NT2/D1 (cell line): ENCODE measurements around the gene VEZT.

Experiments
- DNase-seq: peaks from one replicate; pipeline ENCODE4 v3.0.0-alpha.2; 2011; ENCODE audit warnings: low read depth, low spot score
- H3K27me3 ChIP-seq: 2 replicates; pipeline ENCODE4 v1.6.0; 2011; ENCODE audit warnings: mild to moderate bottlenecking; ENCODE audit not compliant: insufficient read length, insufficient read depth
- H3K36me3 ChIP-seq: 2 replicates; pipeline ENCODE4 v1.6.1; 2011; ENCODE audit warnings: mild to moderate bottlenecking, low read length, mixed read lengths; ENCODE audit not compliant: insufficient read depth, insufficient read length
- H3K4me1 ChIP-seq: 2 replicates; pipeline ENCODE4 v1.5.1; 2011; ENCODE audit not compliant: insufficient read depth, insufficient read length
- H3K4me3 ChIP-seq: 2 replicates; pipeline ENCODE4 v1.5.1; 2011; ENCODE audit warnings: low read depth; ENCODE audit not compliant: insufficient read length
- H3K9ac ChIP-seq: 2 replicates; pipeline ENCODE4 v1.6.0; 2011; ENCODE audit warnings: low read depth; ENCODE audit not compliant: insufficient read length
- H3K9me3 ChIP-seq: 2 replicates; pipeline ENCODE4 v1.5.1; 2011; ENCODE audit warnings: mild to moderate bottlenecking, low read length; ENCODE audit not compliant: insufficient read depth
- SUZ12 ChIP-seq: IDR thresholded peaks from 2 replicates; pipeline ENCODE4 v1.6.1; 2011; ENCODE audit not compliant: insufficient read length, insufficient read depth; ENCODE audit errors: extremely low read depth
- YY1 ChIP-seq: IDR thresholded peaks from 2 replicates; pipeline ENCODE4 v1.6.1; 2011; ENCODE audit not compliant: insufficient read length, insufficient read depth
- ZNF274 ChIP-seq: IDR thresholded peaks from 2 replicates; pipeline ENCODE4 v1.6.1; 2011; ENCODE audit warnings: mild to moderate bottlenecking, low read depth, low read length

Gene VEZT

DNA sequence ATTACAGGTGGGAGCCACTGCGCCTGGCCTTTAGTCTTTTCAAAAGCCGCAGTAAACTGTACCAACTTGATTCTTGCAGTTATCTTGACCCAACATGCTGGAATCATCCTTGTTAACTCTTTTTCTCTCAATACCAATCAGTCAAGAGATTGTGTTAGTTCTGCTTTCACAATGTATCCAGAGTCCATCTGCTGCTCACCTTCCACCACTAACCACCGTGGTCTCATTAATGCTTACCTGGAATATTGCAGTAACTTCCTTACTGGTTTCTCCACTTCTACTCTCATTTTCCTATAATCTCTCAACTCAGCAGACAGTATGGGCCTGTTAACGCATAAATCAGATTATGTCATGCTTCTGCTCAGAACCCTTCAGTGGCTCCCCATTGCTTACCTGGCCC lies 62.2 kb downstream of the VEZT start:
- no peaks in the 10 kb centered on the region for H3K27me3 ChIP-seq
- H3K9me3 ChIP-seq = no peaks in the 10 kb centered on the region
- H3K36me3 ChIP-seq = peaks cover 59% of the 10 kb centered on the region

DNA sequence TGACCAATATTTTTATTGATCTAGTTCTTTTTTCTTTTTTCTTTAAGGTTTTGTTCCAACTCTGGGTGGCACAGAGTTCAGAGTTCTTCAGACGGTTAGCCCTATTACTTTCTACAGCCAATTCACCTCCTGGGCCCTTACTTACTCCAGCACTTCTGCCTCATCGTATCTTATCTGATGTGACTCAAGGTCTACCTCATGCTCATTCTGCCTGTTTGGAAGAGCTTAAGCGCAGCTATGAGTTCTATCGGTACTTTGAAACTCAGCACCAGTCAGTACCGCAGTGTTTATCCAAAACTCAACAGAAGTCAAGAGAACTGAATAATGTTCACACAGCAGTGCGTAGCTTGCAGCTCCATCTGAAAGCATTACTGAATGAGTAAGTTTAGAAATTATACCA lies 64.7 kb downstream of the VEZT start:
- no peak for TF ChIP-seq SUZ12
- DNase-seq = no peak
- Histone ChIP-seq H3K9ac (no peak overlapping the region), H3K9me3 (no peaks in the 10 kb centered on the region), H3K36me3 (peaks cover 53% of the 10 kb centered on the region), H3K4me1 (no peaks in the 10 kb centered on the region), H3K4me3 (no peak overlapping the region), H3K27me3 (no peaks in the 10 kb centered on the region)

More for the DNA sequence above, 62.2 kb downstream of the VEZT start:
- TF ChIP-seq SUZ12 (no peak), ZNF274 (no peak), YY1 (no peak)
- H3K4me1 ChIP-seq = no peaks in the 10 kb centered on the region
- no peak for DNase-seq
- no peak overlapping the region for H3K9ac ChIP-seq
- H3K4me3 ChIP-seq = no peak overlapping the region

DNA sequence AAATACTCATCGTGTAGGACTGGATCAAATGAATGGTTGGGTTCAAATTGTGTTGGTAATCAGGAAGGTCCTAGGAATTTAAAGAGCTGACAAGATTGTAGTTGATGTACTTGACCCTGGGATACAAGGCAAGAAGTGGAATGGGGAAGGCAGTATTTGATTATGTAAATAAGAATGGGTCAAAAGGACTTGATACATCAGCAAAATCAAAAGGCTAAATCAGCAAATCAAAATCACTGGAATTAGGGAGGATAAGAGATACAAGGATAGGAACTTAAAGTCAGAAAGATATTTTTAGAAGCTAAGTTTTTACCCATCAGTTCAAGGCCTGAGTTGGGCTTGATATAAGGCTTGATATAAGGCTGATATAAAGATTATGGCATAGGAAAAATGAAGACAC lies 65.8 kb downstream of the VEZT start:
- Histone ChIP-seq H3K4me1 (no peaks in the 10 kb centered on the region), H3K9me3 (no peaks in the 10 kb centered on the region), H3K9ac (no peak overlapping the region), H3K4me3 (no peak overlapping the region), H3K27me3 (no peaks in the 10 kb centered on the region), H3K36me3 (peaks cover 49% of the 10 kb centered on the region)
- no peak for DNase-seq
- TF ChIP-seq ZNF274 (no peak), SUZ12 (no peak), YY1 (no peak)

DNA sequence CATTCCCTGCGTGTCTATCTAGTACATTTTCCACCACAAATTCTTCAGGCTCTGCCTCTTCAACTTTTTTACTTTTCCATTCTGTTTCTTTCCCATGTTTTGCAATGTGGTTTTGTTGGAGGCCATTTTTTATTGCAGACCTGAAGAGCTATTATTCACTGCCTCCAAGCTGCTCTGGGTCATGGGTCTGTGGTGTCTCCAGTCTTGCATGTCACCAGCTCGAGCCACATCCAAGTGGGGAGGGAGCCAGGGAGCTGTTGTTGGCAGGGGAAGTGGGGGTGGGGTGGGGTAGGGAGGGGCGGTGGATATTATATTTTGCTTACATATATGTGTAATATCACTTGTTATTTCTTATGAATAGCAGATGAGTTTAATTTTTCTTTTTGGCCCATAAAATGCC lies 69.1 kb downstream of the VEZT start:
- H3K27me3 ChIP-seq = no peaks in the 10 kb centered on the region
- no peak overlapping the region for H3K9ac ChIP-seq
- no peak for DNase-seq
- TF ChIP-seq SUZ12 (no peak), ZNF274 (no peak), YY1 (no peak)
- H3K9me3 ChIP-seq = no peaks in the 10 kb centered on the region
- H3K4me3 ChIP-seq = no peak overlapping the region
- H3K4me1 ChIP-seq = no peaks in the 10 kb centered on the region
- H3K36me3 ChIP-seq = peaks cover 44% of the 10 kb centered on the region

DNA sequence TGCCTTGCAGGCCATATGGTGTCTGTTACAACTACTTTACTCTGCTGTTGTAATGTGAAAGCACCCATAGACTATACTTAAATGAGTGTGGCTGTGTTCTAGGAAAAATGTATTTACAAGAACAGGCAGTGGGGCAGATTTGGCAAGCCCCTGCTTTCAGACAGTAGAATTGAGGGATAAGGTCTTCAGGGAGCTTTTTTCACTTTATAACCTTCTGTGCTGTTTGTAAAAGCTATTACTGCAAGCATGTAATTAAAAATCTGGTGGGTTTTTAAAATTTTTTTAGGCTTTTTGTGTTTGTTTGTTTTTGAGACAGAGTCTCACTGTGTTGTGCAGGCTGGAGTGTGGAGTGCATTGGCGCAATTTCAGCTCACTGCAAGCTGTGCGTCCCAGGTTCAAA lies 73.9 kb downstream of the VEZT start:
- TF ChIP-seq SUZ12 (no peak), ZNF274 (no peak), YY1 (no peak)
- Histone ChIP-seq H3K27me3 (no peaks in the 10 kb centered on the region), H3K4me3 (no peak overlapping the region), H3K4me1 (no peaks in the 10 kb centered on the region), H3K9ac (no peak overlapping the region), H3K36me3 (peaks cover 37% of the 10 kb centered on the region), H3K9me3 (no peaks in the 10 kb centered on the region)
- DNase-seq = no peak

DNA sequence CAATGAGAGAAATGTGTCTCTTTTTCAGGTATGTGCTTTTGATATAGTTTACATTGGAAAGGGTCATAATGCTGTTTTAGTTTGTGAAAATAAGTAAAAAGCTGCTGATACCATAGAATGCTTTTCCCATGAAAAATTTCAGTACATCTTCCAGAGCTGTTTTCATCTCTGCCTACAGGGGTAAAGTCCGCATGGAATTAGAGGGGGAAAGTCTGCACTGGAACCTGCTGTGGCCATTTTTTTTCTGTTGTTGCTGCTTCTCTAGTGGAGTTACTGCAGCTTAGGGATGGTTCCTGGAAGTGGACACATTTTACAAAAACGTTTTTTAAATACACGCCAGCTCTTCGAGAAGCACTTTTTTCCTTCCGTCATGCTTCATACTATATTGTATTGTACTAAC lies 81.3 kb downstream of the VEZT start:
- no peak for DNase-seq
- Histone ChIP-seq H3K4me3 (no peak overlapping the region), H3K36me3 (peaks cover 62% of the 10 kb centered on the region), H3K9me3 (no peaks in the 10 kb centered on the region), H3K4me1 (no peaks in the 10 kb centered on the region), H3K27me3 (no peaks in the 10 kb centered on the region), H3K9ac (no peak overlapping the region)
- TF ChIP-seq YY1 (no peak), ZNF274 (no peak), SUZ12 (no peak)

DNA sequence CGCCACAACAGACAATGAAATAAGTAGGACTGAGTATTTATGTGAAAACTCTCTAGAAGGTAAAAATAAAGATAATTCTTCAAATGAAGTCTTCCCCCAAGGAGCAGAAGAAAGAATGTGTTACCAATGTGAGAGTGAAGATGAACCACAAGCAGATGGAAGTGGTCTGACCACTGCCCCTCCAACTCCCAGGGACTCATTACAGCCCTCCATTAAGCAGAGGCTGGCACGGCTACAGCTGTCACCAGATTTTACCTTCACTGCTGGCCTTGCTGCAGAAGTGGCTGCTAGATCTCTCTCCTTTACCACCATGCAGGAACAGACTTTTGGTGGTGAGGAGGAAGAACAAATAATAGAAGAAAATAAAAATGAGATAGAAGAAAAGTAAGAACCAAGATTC lies 82.7 kb downstream of the VEZT start:
- H3K27me3 ChIP-seq = no peaks in the 10 kb centered on the region
- H3K36me3 ChIP-seq = peaks cover 52% of the 10 kb centered on the region
- H3K9me3 ChIP-seq = no peaks in the 10 kb centered on the region
- H3K4me3 ChIP-seq = no peak overlapping the region
- H3K4me1 ChIP-seq = no peaks in the 10 kb centered on the region
- TF ChIP-seq ZNF274 (no peak), SUZ12 (no peak), YY1 (no peak)
- DNase-seq = no peak
- no peak overlapping the region for H3K9ac ChIP-seq

DNA sequence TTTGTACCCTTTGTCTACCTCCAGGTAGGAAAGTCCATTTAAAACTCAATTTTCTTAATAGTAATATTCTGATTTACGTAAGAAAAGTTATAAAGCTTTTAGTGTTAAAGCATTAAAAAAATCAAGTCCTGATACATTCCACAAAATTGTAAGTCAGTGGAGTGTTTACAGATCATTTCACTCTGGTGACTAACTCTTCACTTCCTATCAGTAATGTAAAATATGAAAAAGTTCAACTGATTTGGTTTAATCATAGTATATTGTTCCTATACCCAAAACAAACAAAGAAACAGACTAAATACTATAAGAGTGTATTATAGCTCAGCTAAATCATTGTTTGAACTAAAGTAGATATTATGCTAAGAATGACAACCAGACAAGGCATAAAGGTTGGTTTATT lies 85.9 kb downstream of the VEZT start:
- Histone ChIP-seq H3K4me3 (no peak overlapping the region), H3K27me3 (no peaks in the 10 kb centered on the region), H3K36me3 (peaks cover 35% of the 10 kb centered on the region), H3K4me1 (no peaks in the 10 kb centered on the region), H3K9me3 (no peaks in the 10 kb centered on the region), H3K9ac (no peak overlapping the region)
- TF ChIP-seq ZNF274 (no peak), YY1 (no peak), SUZ12 (no peak)
- no peak for DNase-seq
